Measurements from ENCODE around the gene PARM1.

The PARM1 gene

GRCh38 chr4:74970577-74970976, 37.7 kb downstream of the PARM1 start:
- Histone ChIP-seq H3K36me3 (no peaks in the 10 kb centered on the region), H3K27ac (no peak overlapping the region), H3K4me1 (ENCODE audit: control insufficient read depth in 1 of 2, insufficient read depth in 1 of 2, low read depth in 1 of 2, low read length in 1 of 2) (no peaks in the 10 kb centered on the region), H3K4me3 (ENCODE audit: low read depth in 1 of 2, low read length in 1 of 2) (no peak overlapping the region), H3K27me3 (no peaks in the 10 kb centered on the region), H3K9me3 (no peaks in the 10 kb centered on the region)
- TF ChIP-seq, protein P1, sequence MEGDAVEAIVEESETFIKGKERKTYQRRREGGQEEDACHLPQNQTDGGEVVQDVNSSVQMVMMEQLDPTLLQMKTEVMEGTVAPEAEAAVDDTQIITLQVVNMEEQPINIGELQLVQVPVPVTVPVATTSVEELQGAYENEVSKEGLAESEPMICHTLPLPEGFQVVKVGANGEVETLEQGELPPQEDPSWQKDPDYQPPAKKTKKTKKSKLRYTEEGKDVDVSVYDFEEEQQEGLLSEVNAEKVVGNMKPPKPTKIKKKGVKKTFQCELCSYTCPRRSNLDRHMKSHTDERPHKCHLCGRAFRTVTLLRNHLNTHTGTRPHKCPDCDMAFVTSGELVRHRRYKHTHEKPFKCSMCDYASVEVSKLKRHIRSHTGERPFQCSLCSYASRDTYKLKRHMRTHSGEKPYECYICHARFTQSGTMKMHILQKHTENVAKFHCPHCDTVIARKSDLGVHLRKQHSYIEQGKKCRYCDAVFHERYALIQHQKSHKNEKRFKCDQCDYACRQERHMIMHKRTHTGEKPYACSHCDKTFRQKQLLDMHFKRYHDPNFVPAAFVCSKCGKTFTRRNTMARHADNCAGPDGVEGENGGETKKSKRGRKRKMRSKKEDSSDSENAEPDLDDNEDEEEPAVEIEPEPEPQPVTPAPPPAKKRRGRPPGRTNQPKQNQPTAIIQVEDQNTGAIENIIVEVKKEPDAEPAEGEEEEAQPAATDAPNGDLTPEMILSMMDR (IDR thresholded peaks at IDR 0.05) = no peak

GRCh38 chr4:74971862-74972261, 38.9 kb downstream of the PARM1 start:
- TF ChIP-seq, protein P1 (IDR thresholded peaks at IDR 0.05) = no peak
- Histone ChIP-seq H3K27ac (no peak overlapping the region), H3K36me3 (no peaks in the 10 kb centered on the region), H3K4me1 (ENCODE audit: control insufficient read depth in 1 of 2, insufficient read depth in 1 of 2, low read depth in 1 of 2, low read length in 1 of 2) (no peaks in the 10 kb centered on the region), H3K9me3 (no peaks in the 10 kb centered on the region), H3K4me3 (ENCODE audit: low read depth in 1 of 2, low read length in 1 of 2) (no peak overlapping the region), H3K27me3 (no peaks in the 10 kb centered on the region)

DNA sequence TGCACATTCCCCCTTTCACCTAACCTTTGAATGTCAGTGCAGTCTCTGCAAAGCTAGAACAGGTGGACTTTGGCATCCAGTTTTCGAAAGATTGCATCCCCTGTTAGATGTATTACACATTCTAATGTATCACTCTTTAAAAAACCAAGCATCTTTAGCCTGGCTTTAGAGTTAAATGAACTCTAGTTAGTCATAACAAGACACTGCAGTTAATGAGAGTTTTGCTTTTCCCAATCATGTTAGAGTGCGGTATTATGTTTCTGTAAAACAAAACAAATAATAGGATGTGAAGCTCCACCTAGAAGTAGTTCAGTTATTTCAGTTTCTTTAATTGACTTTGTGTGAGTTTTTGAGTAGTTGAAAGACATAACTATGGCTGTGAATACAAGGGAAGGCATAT, 42.2 kb downstream of the PARM1 start:
- H3K4me3 ChIP-seq (ENCODE audit: low read depth in 1 of 2, low read length in 1 of 2) = no peak overlapping the region
- H3K36me3 ChIP-seq = no peaks in the 10 kb centered on the region
- no peaks in the 10 kb centered on the region for H3K4me1 ChIP-seq (ENCODE audit: control insufficient read depth in 1 of 2, insufficient read depth in 1 of 2, low read depth in 1 of 2, low read length in 1 of 2)
- H3K27ac ChIP-seq = no peak overlapping the region
- H3K9me3 ChIP-seq = no peaks in the 10 kb centered on the region
- H3K27me3 ChIP-seq = no peaks in the 10 kb centered on the region
- TF ChIP-seq, protein P1 (IDR thresholded peaks at IDR 0.05) = no peak

DNA sequence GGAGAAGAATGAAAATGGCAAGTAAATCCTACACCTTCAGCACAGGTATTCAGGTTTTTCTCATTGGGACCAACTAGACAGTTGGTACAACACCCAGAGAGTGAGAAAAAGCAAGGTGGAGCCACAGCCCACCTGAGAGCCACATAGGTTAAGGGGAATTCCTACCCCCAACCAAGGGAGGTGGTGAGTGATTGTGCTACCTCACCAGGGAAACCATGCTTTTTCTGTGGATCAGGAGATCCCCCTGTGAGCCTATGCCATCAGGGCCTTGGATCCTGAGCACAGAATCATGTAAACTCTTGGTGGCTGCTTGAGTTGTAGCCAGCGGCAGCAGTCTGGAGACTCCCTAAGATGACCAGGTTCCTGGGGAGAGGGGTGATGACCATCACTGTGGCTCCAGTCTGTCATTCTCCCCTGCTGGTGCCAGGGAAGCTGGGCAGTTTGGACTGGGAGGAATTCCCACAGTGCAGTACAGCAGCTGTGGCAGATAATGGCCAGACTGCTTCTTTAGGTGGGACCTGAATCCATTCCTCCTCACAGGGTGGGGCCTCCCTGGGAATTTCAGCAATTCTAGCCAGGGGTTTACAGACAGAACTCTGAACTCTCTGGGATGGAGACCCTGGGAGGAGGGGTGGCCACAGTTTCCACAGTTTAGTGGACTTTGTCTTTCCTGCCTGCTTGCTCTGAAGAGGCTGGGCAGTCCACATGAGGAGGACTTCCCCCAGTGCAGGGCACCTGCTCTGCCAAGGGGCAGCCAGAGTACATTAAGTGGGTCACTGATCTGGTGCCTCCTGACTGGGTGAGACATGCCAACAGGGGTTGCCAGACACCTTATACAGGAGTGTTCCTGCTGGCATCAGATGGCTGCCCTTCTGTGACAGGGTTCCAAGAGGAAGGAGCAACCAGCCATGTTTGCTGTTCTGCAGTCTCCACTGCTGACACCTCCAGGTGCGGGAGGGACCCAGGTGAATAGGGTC, 43.2 kb downstream of the PARM1 start:
- Histone ChIP-seq H3K4me1 (ENCODE audit: control insufficient read depth in 1 of 2, insufficient read depth in 1 of 2, low read depth in 1 of 2, low read length in 1 of 2) (no peaks in the 10 kb centered on the region), H3K27ac (no peak overlapping the region), H3K36me3 (no peaks in the 10 kb centered on the region), H3K27me3 (no peaks in the 10 kb centered on the region), H3K4me3 (ENCODE audit: low read depth in 1 of 2, low read length in 1 of 2) (no peak overlapping the region), H3K9me3 (no peaks in the 10 kb centered on the region)
- TF ChIP-seq, protein P1 (IDR thresholded peaks at IDR 0.05) = no peak

DNA sequence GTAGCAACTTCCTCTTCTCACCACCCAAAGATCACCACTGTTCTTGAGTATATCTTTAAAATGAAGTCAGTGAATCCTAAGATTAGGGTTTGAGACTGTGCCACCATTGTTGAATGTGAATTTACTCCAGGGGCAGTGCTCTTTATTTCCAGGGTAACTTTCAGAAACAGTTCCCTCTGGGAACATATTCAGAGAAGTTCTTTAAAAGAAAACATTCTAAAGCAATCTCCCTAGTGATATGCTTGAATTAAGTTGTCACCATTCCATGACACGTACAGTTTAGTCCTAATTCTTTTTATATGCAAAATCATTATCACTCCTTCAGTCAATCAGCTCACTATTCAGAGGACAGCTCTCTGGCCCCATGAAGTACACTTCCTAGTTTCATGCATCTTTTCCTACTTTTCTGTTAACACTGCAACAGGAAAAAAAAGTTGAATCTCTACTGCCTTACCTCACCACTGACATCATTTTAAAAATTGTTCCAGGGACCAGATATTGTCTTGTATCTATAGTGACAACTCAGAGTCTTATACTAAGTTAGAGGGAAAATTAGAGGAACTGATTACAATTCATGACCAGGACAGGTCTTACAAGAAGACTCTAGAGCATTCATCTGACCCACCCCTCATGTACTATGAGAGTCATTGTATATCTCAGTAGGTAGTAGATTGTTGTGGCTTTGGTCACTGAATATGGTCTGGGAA, 49.8 kb downstream of the PARM1 start:
- H3K4me1 ChIP-seq (ENCODE audit: control insufficient read depth in 1 of 2, insufficient read depth in 1 of 2, low read depth in 1 of 2, low read length in 1 of 2) = no peaks in the 10 kb centered on the region
- H3K27ac ChIP-seq = no peak overlapping the region
- no peak overlapping the region for H3K4me3 ChIP-seq (ENCODE audit: low read depth in 1 of 2, low read length in 1 of 2)
- H3K9me3 ChIP-seq = no peaks in the 10 kb centered on the region
- no peaks in the 10 kb centered on the region for H3K27me3 ChIP-seq
- no peaks in the 10 kb centered on the region for H3K36me3 ChIP-seq
- TF ChIP-seq, protein P1 (IDR thresholded peaks at IDR 0.05) = no peak

Data from neutrophil (primary cell).